ENCODE measurements around the gene PIP4K2A.
"Not testable (repeated sequence)": the region's sequence is repeated elsewhere in the genome, so short reads cannot be mapped to it uniquely, and the experiment has no call there.

Gene PIP4K2A

DNA sequence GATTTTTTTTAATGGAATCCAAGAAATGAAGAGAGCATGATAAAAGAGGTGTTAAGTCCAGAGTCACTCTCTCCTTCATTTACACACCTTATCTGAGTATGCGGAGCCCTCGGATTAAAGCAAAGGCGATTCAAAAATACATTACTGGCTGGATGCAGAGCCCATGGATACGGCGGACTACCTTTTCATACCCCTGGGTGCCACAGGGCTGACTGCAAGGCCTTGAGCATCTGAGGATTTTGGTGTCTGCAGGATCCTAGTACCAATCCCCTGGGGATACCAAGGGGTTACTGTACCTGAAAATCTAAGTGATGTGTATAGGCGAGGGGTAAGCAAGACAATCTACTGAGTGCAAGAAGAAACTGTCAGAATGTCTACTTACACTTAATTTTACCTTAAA lies 20.5 kb downstream of the PIP4K2A start:
- no peaks in the 10 kb centered on the region for H3K27me3 ChIP-seq (ENCODE audit: insufficient read depth, low read length)
- H3K4me3 ChIP-seq (ENCODE audit: low read length), result no peak overlapping the region
- peaks cover 29% of the 10 kb centered on the region for H3K4me1 ChIP-seq (ENCODE audit: insufficient read depth, low read length)
- 96% methylated on average over 6 of the region's 6 CpGs for WGBS
- no peak overlapping the region for H3K27ac ChIP-seq (ENCODE audit: low read depth, low read length)
- H3K9ac ChIP-seq (ENCODE audit: low read depth, low read length), result no peak overlapping the region
- H3K9me3 ChIP-seq (ENCODE audit: insufficient read depth, low read depth, low read length), result peaks cover 15% of the 10 kb centered on the region
- peaks cover 6% of the 10 kb centered on the region; the same call in 1 of the 2 replicates for H3K36me3 ChIP-seq (ENCODE audit: insufficient read depth, low read length)

GRCh38 chr10:22693371-22693784 lies 21.0 kb downstream of the PIP4K2A start:
- H3K9ac ChIP-seq (ENCODE audit: low read depth, low read length), result no peak overlapping the region
- H3K9me3 ChIP-seq (ENCODE audit: insufficient read depth, low read depth, low read length), result peaks cover 15% of the 10 kb centered on the region
- H3K27me3 ChIP-seq (ENCODE audit: insufficient read depth, low read length), result no peaks in the 10 kb centered on the region
- H3K4me1 ChIP-seq (ENCODE audit: insufficient read depth, low read length), result peaks cover 29% of the 10 kb centered on the region
- peaks cover 6% of the 10 kb centered on the region; the same call in 1 of the 2 replicates for H3K36me3 ChIP-seq (ENCODE audit: insufficient read depth, low read length)
- no peak overlapping the region for H3K4me3 ChIP-seq (ENCODE audit: low read length)
- no peak overlapping the region for H3K27ac ChIP-seq (ENCODE audit: low read depth, low read length)
- WGBS, result 98% methylated on average over 5 of the region's 5 CpGs

GRCh38 chr10:22692119-22692518 lies 22.3 kb downstream of the PIP4K2A start:
- not testable (repeated sequence) for H3K36me3 ChIP-seq (ENCODE audit: insufficient read depth, low read length); H3K27me3 ChIP-seq (ENCODE audit: insufficient read depth, low read length); H3K27ac ChIP-seq (ENCODE audit: low read depth, low read length); H3K4me3 ChIP-seq (ENCODE audit: low read length); H3K9ac ChIP-seq (ENCODE audit: low read depth, low read length)
- H3K9me3 ChIP-seq (ENCODE audit: insufficient read depth, low read depth, low read length), result peaks cover 15% of the 10 kb centered on the region
- WGBS, result 84% methylated on average over 5 of the region's 5 CpGs
- peaks cover 29% of the 10 kb centered on the region for H3K4me1 ChIP-seq (ENCODE audit: insufficient read depth, low read length)

DNA sequence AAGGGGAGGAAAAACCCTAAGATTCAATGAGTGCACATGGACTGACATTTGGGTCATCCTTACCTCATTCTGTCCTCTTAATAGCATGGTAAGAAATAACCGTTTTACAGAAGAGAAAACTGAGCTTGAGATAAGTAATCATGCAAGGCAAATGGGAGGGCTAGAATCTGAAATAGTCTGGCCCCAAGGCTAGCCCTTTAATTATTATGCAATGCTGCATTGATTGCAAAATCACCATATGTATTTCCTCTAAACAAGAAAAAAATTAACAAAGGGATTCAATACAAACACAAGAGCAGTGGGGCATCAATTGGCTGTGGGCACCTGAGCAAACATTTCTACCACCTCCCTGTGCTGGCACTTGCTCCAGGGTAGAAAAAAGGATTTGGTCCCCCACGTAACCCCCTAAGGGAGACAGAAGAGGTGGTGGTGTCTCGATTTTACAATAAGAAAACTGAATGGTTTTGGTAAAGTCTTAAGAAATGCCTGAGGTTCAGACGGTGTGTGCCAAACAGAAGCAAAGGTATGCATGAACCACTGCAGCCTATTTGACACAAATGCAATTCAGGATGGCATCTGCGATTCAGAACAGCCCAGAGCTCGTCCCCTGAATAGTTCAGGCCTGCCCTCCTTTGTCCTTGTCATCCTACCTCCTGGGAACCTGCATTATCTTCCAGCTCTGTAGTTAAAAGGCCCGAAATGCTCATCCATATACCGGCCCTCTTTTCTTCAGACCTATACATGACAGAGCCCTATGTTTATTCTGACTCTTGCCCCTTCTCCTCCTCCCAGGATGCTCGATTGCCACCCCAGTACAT lies 23.6 kb downstream of the PIP4K2A start:
- Histone ChIP-seq H3K9me3 (ENCODE audit: insufficient read depth, low read depth, low read length) (peaks cover 15% of the 10 kb centered on the region), H3K27me3 (ENCODE audit: insufficient read depth, low read length) (no peaks in the 10 kb centered on the region), H3K4me1 (ENCODE audit: insufficient read depth, low read length) (peaks cover 30% of the 10 kb centered on the region), H3K27ac (ENCODE audit: low read depth, low read length) (peak overlapping the region; percentile 69), H3K36me3 (ENCODE audit: insufficient read depth, low read length) (peaks cover 6% of the 10 kb centered on the region; the same call in 1 of the 2 replicates), H3K9ac (ENCODE audit: low read depth, low read length) (no peak overlapping the region), H3K4me3 (ENCODE audit: low read length) (0 out of 2 replicates have a peak overlapping the region, but pooled peaks have one; percentile 2)
- 16% methylated on average over 9 of the region's 9 CpGs for WGBS

GRCh38 chr10:22690158-22690557 lies 24.2 kb downstream of the PIP4K2A start:
- Histone ChIP-seq H3K4me3 (ENCODE audit: low read length) (no peak overlapping the region), H3K9me3 (ENCODE audit: insufficient read depth, low read depth, low read length) (peaks cover 15% of the 10 kb centered on the region), H3K36me3 (ENCODE audit: insufficient read depth, low read length) (peaks cover 6% of the 10 kb centered on the region; the same call in 1 of the 2 replicates), H3K4me1 (ENCODE audit: insufficient read depth, low read length) (peaks cover 32% of the 10 kb centered on the region), H3K9ac (ENCODE audit: low read depth, low read length) (no peak overlapping the region), H3K27me3 (ENCODE audit: insufficient read depth, low read length) (no peaks in the 10 kb centered on the region), H3K27ac (ENCODE audit: low read depth, low read length) (peak overlapping the region; percentile 69)
- WGBS, result 94% methylated on average over 1 of the region's 2 CpGs

DNA sequence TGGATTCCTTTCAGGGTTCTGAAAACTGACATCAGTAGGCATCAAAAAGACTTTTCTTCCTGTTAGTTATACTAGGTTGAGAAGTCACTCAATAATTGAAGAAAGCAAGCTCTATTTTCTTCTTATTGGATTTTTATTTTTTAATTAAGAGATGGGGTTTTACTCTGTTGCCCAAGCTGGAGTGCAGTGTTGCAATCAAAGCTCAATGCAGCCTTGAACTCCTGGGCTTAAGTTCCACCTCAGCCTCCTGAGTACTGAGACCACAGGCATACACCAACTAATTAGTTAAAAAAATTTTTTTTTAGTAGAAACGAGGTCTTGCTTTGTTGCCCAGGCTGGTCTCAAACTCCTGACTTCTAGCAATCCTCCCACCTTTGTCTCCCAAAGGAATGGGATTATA lies 28.0 kb downstream of the PIP4K2A start:
- H3K4me1 ChIP-seq (ENCODE audit: insufficient read depth, low read length), result peaks cover 55% of the 10 kb centered on the region
- no peaks in the 10 kb centered on the region for H3K27me3 ChIP-seq (ENCODE audit: insufficient read depth, low read length)
- H3K36me3 ChIP-seq (ENCODE audit: insufficient read depth, low read length), result no peaks in the 10 kb centered on the region
- no peak overlapping the region for H3K4me3 ChIP-seq (ENCODE audit: low read length)
- no peak overlapping the region for H3K27ac ChIP-seq (ENCODE audit: low read depth, low read length)
- no CpG with 5 or more reads among the region's 1 CpG for WGBS
- no peaks in the 10 kb centered on the region for H3K9me3 ChIP-seq (ENCODE audit: insufficient read depth, low read depth, low read length)
- H3K9ac ChIP-seq (ENCODE audit: low read depth, low read length), result no peak overlapping the region

- 94% methylated on average over 8 of the region's 8 CpGs for WGBS
- Histone ChIP-seq H3K4me1 (ENCODE audit: insufficient read depth, low read length) (peaks cover 56% of the 10 kb centered on the region), H3K36me3 (ENCODE audit: insufficient read depth, low read length) (no peaks in the 10 kb centered on the region), H3K9me3 (ENCODE audit: insufficient read depth, low read depth, low read length) (no peaks in the 10 kb centered on the region), H3K9ac (ENCODE audit: low read depth, low read length) (no peak overlapping the region), H3K27me3 (ENCODE audit: insufficient read depth, low read length) (no peaks in the 10 kb centered on the region), H3K4me3 (ENCODE audit: low read length) (no peak overlapping the region), H3K27ac (ENCODE audit: low read depth, low read length) (no peak overlapping the region)
Measured at GRCh38 chr10:22685926-22686325, 28.5 kb downstream of the PIP4K2A start.

GRCh38 chr10:22684699-22685098 lies 29.7 kb downstream of the PIP4K2A start:
- no peak overlapping the region for H3K9ac ChIP-seq (ENCODE audit: low read depth, low read length)
- H3K27ac ChIP-seq (ENCODE audit: low read depth, low read length), result no peak overlapping the region
- no peaks in the 10 kb centered on the region for H3K36me3 ChIP-seq (ENCODE audit: insufficient read depth, low read length)
- peaks cover 56% of the 10 kb centered on the region for H3K4me1 ChIP-seq (ENCODE audit: insufficient read depth, low read length)
- no peaks in the 10 kb centered on the region for H3K27me3 ChIP-seq (ENCODE audit: insufficient read depth, low read length)
- 96% methylated on average over 5 of the region's 5 CpGs for WGBS
- no peak overlapping the region for H3K4me3 ChIP-seq (ENCODE audit: low read length)
- no peaks in the 10 kb centered on the region for H3K9me3 ChIP-seq (ENCODE audit: insufficient read depth, low read depth, low read length)

GRCh38 chr10:22683140-22683389 lies 31.3 kb downstream of the PIP4K2A start:
- H3K4me3 ChIP-seq (ENCODE audit: low read length), result no peak overlapping the region
- 87% methylated on average over 3 of the region's 3 CpGs for WGBS
- no peak overlapping the region for H3K9ac ChIP-seq (ENCODE audit: low read depth, low read length)

DNA sequence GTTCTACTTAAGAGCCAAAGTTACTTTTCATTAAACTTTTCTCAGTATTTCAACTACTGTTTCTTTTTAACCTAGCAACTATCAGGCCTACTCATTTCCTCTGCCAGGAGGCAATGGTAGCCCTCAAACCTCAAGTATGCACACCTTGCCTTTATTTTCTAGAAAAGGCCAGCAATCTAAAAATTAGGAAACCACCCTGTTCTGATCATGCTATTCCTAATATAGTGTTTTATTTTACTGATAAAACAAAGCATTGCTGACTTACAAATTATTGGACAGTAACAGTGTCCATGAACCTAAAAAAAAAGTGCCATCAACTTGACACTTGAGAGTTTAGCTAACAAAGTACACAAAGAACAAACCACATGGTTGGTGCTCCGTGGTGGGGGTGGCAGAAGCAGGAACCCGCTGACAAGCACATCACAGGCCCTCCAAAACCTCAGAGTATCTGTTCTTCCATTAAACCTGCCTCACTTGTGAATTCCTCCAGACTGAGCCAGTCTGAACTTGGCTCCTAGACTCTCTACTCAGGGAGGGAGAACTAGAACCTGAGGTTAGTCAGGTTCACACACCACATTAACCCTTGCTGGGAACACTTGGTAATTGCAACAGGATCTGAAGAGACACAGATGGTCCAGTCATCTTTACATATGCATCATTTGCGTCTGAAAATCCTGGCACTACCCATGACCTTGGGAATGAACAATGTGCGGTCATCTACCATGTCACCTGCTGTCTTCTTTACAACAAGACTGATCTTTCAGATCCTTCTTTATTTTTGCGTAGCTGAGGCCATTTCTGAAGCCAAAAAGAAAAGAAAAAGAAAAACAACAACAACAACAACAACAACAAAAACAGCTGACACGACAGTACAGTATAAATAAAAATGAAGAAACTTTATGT lies 31.9 kb downstream of the PIP4K2A start:
- 91% methylated on average over 5 of the region's 6 CpGs for WGBS
- Histone ChIP-seq H3K4me1 (ENCODE audit: insufficient read depth, low read length) (peaks cover 53% of the 10 kb centered on the region), H3K4me3 (ENCODE audit: low read length) (no peak overlapping the region), H3K27ac (ENCODE audit: low read depth, low read length) (no peak overlapping the region), H3K27me3 (ENCODE audit: insufficient read depth, low read length) (no peaks in the 10 kb centered on the region), H3K9me3 (ENCODE audit: insufficient read depth, low read depth, low read length) (no peaks in the 10 kb centered on the region), H3K36me3 (ENCODE audit: insufficient read depth, low read length) (no peaks in the 10 kb centered on the region), H3K9ac (ENCODE audit: low read depth, low read length) (no peak overlapping the region)

More at GRCh38 chr10:22683140-22683389, 31.3 kb downstream of the PIP4K2A start:
- Histone ChIP-seq H3K4me1 (ENCODE audit: insufficient read depth, low read length) (peaks cover 53% of the 10 kb centered on the region), H3K27me3 (ENCODE audit: insufficient read depth, low read length) (no peaks in the 10 kb centered on the region), H3K27ac (ENCODE audit: low read depth, low read length) (no peak overlapping the region), H3K36me3 (ENCODE audit: insufficient read depth, low read length) (no peaks in the 10 kb centered on the region), H3K9me3 (ENCODE audit: insufficient read depth, low read depth, low read length) (no peaks in the 10 kb centered on the region)

DNA sequence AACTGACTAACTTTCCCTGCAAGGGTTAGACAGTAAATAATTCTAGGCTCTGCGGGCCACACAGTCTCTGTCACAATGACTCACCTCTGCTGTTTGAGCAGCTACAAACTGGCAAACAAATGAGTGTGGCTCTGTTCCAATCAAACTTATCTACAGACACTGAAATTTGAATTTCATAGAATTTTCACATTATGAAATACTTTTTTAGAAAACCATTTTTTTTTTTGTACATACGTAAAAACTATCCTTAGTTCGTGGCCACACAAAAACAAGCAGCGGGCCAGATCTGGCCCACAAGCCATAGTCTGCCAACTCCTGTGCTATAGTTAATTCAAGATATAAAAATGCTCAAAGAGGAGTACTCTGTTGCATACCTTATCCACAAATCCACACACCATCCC lies 32.6 kb downstream of the PIP4K2A start:
- 97% methylated on average over 3 of the region's 4 CpGs for WGBS
- no peak overlapping the region for H3K9ac ChIP-seq (ENCODE audit: low read depth, low read length)
- H3K4me1 ChIP-seq (ENCODE audit: insufficient read depth, low read length), result peaks cover 53% of the 10 kb centered on the region
- 0 out of 2 replicates have a peak overlapping the region, but pooled peaks have one; percentile 17 for H3K27ac ChIP-seq (ENCODE audit: low read depth, low read length)
- no peak overlapping the region for H3K4me3 ChIP-seq (ENCODE audit: low read length)
- no peaks in the 10 kb centered on the region for H3K36me3 ChIP-seq (ENCODE audit: insufficient read depth, low read length)
- no peaks in the 10 kb centered on the region for H3K27me3 ChIP-seq (ENCODE audit: insufficient read depth, low read length)
- H3K9me3 ChIP-seq (ENCODE audit: insufficient read depth, low read depth, low read length), result no peaks in the 10 kb centered on the region
